Upper lobe of left lung (tissue), 4 donors: ENCODE measurements around the gene TIGD7.

Source experiments
- POLR2A ChIP-seq, 4 donors: fragments of 450-650 bp; IDR thresholded peaks; one replicate each; pipeline ENCODE4 v1.5.1; 2016 to 2017; ENCODE audit warnings: antibody characterized with exemption in 4 of 4, mild to moderate bottlenecking in 2 of 4
- POLR2AphosphoS5 ChIP-seq, 2 donors: sonication (generic); formaldehyde crosslinking; IDR thresholded peaks; one replicate each; pipeline ENCODE4 v1.5.1; 2017; ENCODE audit warnings: antibody characterized with exemption in 2 of 2
- TF ChIP-seq, protein P1 (sequence below), 6 experiments: fragments of 450-650 bp in 4 of 6; fragments of 200-600 bp in 2 of 6; sonication (generic) in 2 of 6; IDR thresholded peaks; one replicate each; pipeline ENCODE4 v1.5.1; 2016 to 2019; ENCODE audit warnings: antibody characterized with exemption in 6 of 6

DNA sequence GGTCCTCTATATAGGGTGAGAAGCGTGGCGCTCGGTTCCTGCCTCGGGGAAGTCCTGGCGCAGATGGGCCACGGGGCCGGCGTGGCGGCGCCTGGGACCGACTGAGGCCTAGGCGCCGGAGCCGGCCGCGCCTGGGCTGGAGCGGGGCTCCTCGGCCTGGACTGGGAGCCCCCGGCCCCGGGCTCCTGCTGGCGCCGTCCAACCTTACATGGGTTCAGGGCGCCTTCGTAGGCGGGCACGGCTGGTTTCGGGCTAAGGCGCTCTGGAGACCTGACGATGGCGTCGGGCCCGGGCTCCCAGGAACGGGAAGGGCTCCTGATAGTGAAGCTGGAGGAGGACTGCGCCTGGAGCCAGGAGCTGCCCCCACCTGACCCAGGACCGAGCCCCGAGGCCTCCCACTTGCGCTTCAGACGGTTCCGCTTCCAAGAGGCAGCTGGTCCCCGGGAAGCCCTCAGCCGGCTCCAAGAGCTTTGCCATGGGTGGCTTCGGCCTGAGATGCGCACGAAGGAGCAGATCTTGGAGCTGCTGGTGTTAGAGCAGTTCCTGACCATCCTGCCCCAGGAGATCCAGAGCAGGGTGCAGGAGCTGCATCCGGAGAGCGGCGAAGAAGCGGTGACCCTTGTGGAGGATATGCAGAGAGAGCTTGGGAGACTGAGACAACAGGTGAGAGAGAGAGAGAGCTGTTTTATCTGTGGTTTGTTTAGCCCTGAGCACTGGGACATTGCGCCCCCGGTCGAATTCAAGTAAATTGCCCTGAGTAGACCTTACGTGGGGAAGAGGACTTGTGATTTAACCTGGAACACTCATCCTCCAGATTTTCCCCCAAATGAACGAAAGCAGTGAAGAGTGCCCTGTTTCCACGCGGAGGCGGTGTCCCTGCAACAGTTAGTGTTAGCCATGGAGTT lies 21.4 kb downstream of the TIGD7 start:
- TF ChIP-seq, protein P1, sequence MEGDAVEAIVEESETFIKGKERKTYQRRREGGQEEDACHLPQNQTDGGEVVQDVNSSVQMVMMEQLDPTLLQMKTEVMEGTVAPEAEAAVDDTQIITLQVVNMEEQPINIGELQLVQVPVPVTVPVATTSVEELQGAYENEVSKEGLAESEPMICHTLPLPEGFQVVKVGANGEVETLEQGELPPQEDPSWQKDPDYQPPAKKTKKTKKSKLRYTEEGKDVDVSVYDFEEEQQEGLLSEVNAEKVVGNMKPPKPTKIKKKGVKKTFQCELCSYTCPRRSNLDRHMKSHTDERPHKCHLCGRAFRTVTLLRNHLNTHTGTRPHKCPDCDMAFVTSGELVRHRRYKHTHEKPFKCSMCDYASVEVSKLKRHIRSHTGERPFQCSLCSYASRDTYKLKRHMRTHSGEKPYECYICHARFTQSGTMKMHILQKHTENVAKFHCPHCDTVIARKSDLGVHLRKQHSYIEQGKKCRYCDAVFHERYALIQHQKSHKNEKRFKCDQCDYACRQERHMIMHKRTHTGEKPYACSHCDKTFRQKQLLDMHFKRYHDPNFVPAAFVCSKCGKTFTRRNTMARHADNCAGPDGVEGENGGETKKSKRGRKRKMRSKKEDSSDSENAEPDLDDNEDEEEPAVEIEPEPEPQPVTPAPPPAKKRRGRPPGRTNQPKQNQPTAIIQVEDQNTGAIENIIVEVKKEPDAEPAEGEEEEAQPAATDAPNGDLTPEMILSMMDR (IDR thresholded peaks at IDR 0.05) = no peak
- peak in 1 of 4 donors; percentile 22 for TF ChIP-seq POLR2A (IDR thresholded peaks at IDR 0.05)
- TF ChIP-seq POLR2AphosphoS5 (IDR thresholded peaks at IDR 0.05) = no peak
